HepG2 (cell line): ENCODE measurements around the gene BTG2. TPM values are rescaled to one million over a fixed set of nuclear protein-coding genes. Genes with fewer than 3 reads are reported as not detected.

Source experiments
- ATAC-seq: fragments of 200-7000 bp; cut with Tn5 transposase; 3 replicates; pipeline ENCODE4 v1.9.1; 2020; ENCODE audit warnings: mild to moderate bottlenecking, moderate library complexity
- BruUV-seq: library from RNA; stranded (reverse); fragments of 400-500 nt; replicated peaks from 2 replicates; lab custom pipeline; 2021; lab: Mats Ljungman, UMichigan
- CTCF ChIA-PET: fragments of 300-600 bp; formaldehyde crosslinking; extraction: SDS; loops from one replicate; lab custom pipeline; 2021; ENCODE audit warnings: low total read pairs, inconsistent platforms, low intra/inter-chr PET ratio; lab: Yijun Ruan, JAX
- POLR2A ChIA-PET: fragments of 350-600 bp; sonication (Branson Sonifier 250); formaldehyde crosslinking; loops from one replicate; lab custom pipeline; 2020; ENCODE audit warnings: antibody characterized with exemption, inconsistent platforms; lab: Yijun Ruan, JAX
- DNase-seq: peaks from one replicate; pipeline ENCODE4 v3.0.0-alpha.2; 2015; ENCODE audit warnings: low spot score
- FAIRE-seq: peaks from 3 replicates; lab custom pipeline; 2011; peaks lifted over from hg19 to GRCh38; lab: Jason Lieb, UNC
- H2AFZ ChIP-seq: one replicate; pipeline ENCODE4 v1.6.1; 2011; ENCODE audit warnings: low read length, inconsistent platforms
- H3K27ac ChIP-seq: fragments of 300-600 bp; 3 replicates; pipeline ENCODE4 v1.8.0; 2011; ENCODE audit warnings: mixed run types, mild to moderate bottlenecking, mixed read lengths, low read length, inconsistent platforms; ENCODE audit not compliant: insufficient read depth; ENCODE audit errors: extremely low read length
- H3K27me3 ChIP-seq, 2 experiments: fragments of 200-600 bp in 1 of 2; 2 replicates in 1 of 2; 3 replicates in 1 of 2; pipeline versions ENCODE4 v1.6.0 to v1.8.0; 2011; ENCODE audit warnings: low read length in 2 of 2, mild to moderate bottlenecking in 2 of 2, moderate library complexity in 2 of 2, inconsistent platforms in 1 of 2; ENCODE audit not compliant: insufficient read depth in 2 of 2, control insufficient read depth in 1 of 2
- H3K36me3 ChIP-seq, 2 experiments: fragments of 200-600 bp in 1 of 2; replicated peaks in 1 of 2; 2 replicates in 1 of 2; 3 replicates in 1 of 2; pipeline versions ENCODE4 v1.5.1 to v1.8.0; 2011; ENCODE audit warnings: low read length in 2 of 2, inconsistent platforms in 1 of 2; ENCODE audit not compliant: insufficient read depth in 2 of 2, control insufficient read depth in 1 of 2
- H3K4me1 ChIP-seq: 2 replicates; pipeline ENCODE4 v1.5.1; 2012; ENCODE audit warnings: low read length, inconsistent platforms; ENCODE audit not compliant: insufficient read depth
- H3K4me2 ChIP-seq: 2 replicates; pipeline ENCODE4 v1.6.0; 2011; ENCODE audit warnings: low read depth, low read length, inconsistent platforms
- H3K4me3 ChIP-seq, 3 experiments: fragments of 200-600 bp in 1 of 3; sonication (generic), shearing (Covaris generic) in 1 of 3; replicated peaks in 1 of 3; 2 replicates each; pipeline ENCODE4 v1.5.1; 2011 to 2016; ENCODE audit warnings: low read length in 3 of 3, inconsistent platforms in 2 of 3, low read depth in 2 of 3, mild to moderate bottlenecking in 2 of 3, control low read depth in 1 of 3, mixed read lengths in 1 of 3; ENCODE audit not compliant: insufficient read depth in 1 of 3
- H3K79me2 ChIP-seq: one replicate; pipeline ENCODE4 v1.6.1; 2011; ENCODE audit warnings: low read length, inconsistent platforms; ENCODE audit not compliant: insufficient read depth
- H3K9ac ChIP-seq: 2 replicates; pipeline ENCODE4 v1.6.0; 2011; ENCODE audit warnings: mild to moderate bottlenecking, low read depth, low read length, inconsistent platforms; ENCODE audit not compliant: insufficient read depth
- H3K9me3 ChIP-seq: 2 replicates; pipeline ENCODE4 v1.5.1; 2012; ENCODE audit warnings: mild to moderate bottlenecking, low read length
- H4K20me1 ChIP-seq: 2 replicates; pipeline ENCODE4 v1.6.0; 2011; ENCODE audit warnings: inconsistent platforms, mild to moderate bottlenecking, low read length, moderate library complexity; ENCODE audit not compliant: insufficient read depth
- ARID4A ChIP-seq: sonication (generic); formaldehyde crosslinking; IDR thresholded peaks from 2 replicates; pipeline ENCODE4 v1.5.0; 2020; ENCODE audit warnings: mild to moderate bottlenecking, missing genetic modification reagents, borderline replicate concordance
- ATAD3A ChIP-seq: sonication (generic); formaldehyde crosslinking; IDR thresholded peaks from 2 replicates; pipeline ENCODE4 v1.4.0; 2020; ENCODE audit warnings: missing genetic modification reagents
- JARID2 ChIP-seq: sonication (generic); formaldehyde crosslinking; IDR thresholded peaks from 2 replicates; pipeline ENCODE4 v1.8.1; 2023; ENCODE audit warnings: missing genetic modification reagents, inconsistent platforms; ENCODE audit not compliant: insufficient replicate concordance
- MAFK ChIP-seq, 2 experiments: IDR thresholded peaks in 1 of 2; conservative IDR thresholded peaks in 1 of 2; 2 replicates each; pipeline ENCODE4 v1.6.1; 2011; ENCODE audit warnings: improper control_type of control experiment in 2 of 2, low read length in 2 of 2
- MLLT10 ChIP-seq: sonication (generic); formaldehyde crosslinking; IDR thresholded peaks from 2 replicates; pipeline ENCODE4 v1.4.0; 2020; ENCODE audit warnings: missing genetic modification reagents
- MXD3 ChIP-seq: IDR thresholded peaks from 2 replicates; pipeline ENCODE4 v1.6.1; 2016; ENCODE audit warnings: mild to moderate bottlenecking, missing biosample characterization, missing genetic modification reagents
- PRPF4 ChIP-seq: fragments of 200-400 bp; formaldehyde crosslinking; IDR thresholded peaks from 2 replicates; pipeline ENCODE4 v1.6.1; 2016; ENCODE audit warnings: low read length, low read depth; ENCODE audit not compliant: poor library complexity, severe bottlenecking
- REPIN1 ChIP-seq: sonication (generic); formaldehyde crosslinking; IDR thresholded peaks from 2 replicates; pipeline ENCODE4 v1.8.0; 2022; ENCODE audit warnings: missing genetic modification reagents, low read depth, mild to moderate bottlenecking, borderline replicate concordance
- ZHX1 ChIP-seq: sonication (generic); formaldehyde crosslinking; IDR thresholded peaks from 2 replicates; pipeline ENCODE4 v1.8.1; 2022; ENCODE audit warnings: low read depth, mild to moderate bottlenecking, missing genetic modification reagents
- ZNF124 ChIP-seq: sonication (generic); formaldehyde crosslinking; IDR thresholded peaks from 2 replicates; pipeline ENCODE4 v1.4.0; 2020; ENCODE audit warnings: missing genetic modification reagents
- ZNF34 ChIP-seq: sonication (generic); formaldehyde crosslinking; IDR thresholded peaks from 2 replicates; pipeline ENCODE4 v1.4.0; 2020; ENCODE audit warnings: mild to moderate bottlenecking, missing genetic modification reagents, borderline replicate concordance
- ZNF816 ChIP-seq: sonication (generic); formaldehyde crosslinking; IDR thresholded peaks from 2 replicates; pipeline ENCODE4 v1.8.0; 2022; ENCODE audit warnings: missing genetic modification reagents, mild to moderate bottlenecking, borderline replicate concordance
- ZSCAN5A ChIP-seq: sonication (generic); formaldehyde crosslinking; IDR thresholded peaks from 2 replicates; pipeline ENCODE4 v1.8.0; 2022; ENCODE audit warnings: mild to moderate bottlenecking, missing genetic modification reagents, borderline replicate concordance
- WGBS: methylation state at CpG from one replicate; pipeline ENCODE4 v1.1.6; 2017; ENCODE audit warnings: low lambda C conversion rate; 5-methylcytosine and 5-hydroxymethylcytosine counted together
- in situ Hi-C: cut with HindIII; loops from 2 replicates; pipeline ENCODE4 v1.10.0; 2017; ENCODE audit warnings: low pct_unique_long_range_greater_than_20kb; ENCODE audit not compliant: extremely low pct_ligation_motif_present
- intact Hi-C: fragments of 100-400 bp; cut with micrococcal nuclease; formaldehyde crosslinking; loops from one replicate; pipeline ENCODE4 v1.10.0; 2022; ENCODE audit not compliant: unreplicated experiment
- polyA plus RNA-seq, 8 experiments: library from polyadenylated mRNA; depleted of rRNA in 3 of 8; stranded (reverse) in 7 of 8; unstranded in 1 of 8; fragments of >200 nt; fragmentation: Illumina TruSeq in 4 of 8; extraction: Trizol in 4 of 8; gene quantifications; 2 replicates each; pipeline versions ENCODE4 v1.2.1 to v1.2.3, GENCODE V29; 2011 to 2016; ENCODE audit warnings: low read depth in 4 of 8, missing spikeins in 1 of 8, mixed read lengths in 1 of 8; ENCODE audit not compliant: insufficient read depth in 1 of 8
- total RNA-seq, 5 experiments: library from RNA; depleted of rRNA; stranded (reverse); fragments of >200 nt; fragmentation: Illumina TruSeq; extraction: Trizol; gene quantifications; 2 replicates each; pipeline ENCODE4 v1.2.3, GENCODE V29; 2016; ENCODE audit warnings: low read depth in 1 of 5

Gene BTG2
- total and polyA plus RNA-seq, 2 of the 13 experiments (the other 11 are each of a cell fraction or from before 2014, with no cell fraction given): 13.6 to 18.3 TPM

- peaks cover 11% of the 10 kb centered on the region; the same call in 1 of the 2 replicates for H3K4me1 ChIP-seq
- CTCF ChIA-PET: interaction anchor here (0.7 to 3.1 kb wide), 6 partner anchors 12 to 78 kb away, joined by 3 to 41 read pairs (median 3); partner anchors contain the start of gene FMOD
- no peak overlapping the region for H2AFZ ChIP-seq
- WGBS: 18% methylated on average over 18 of the region's 32 CpGs
- BruUV-seq: no TSS peak
- POLR2A ChIA-PET: interaction anchor here (0.7 to 1.0 kb wide), 2 partner anchors 18 to 32 kb away, joined by 5 to 6 read pairs; partner anchors contain the start of gene BTG2
- 0 out of 2 replicates have a peak, but pooled peaks cover 2% of the 10 kb centered on the region for H4K20me1 ChIP-seq
- no peaks in the 10 kb centered on the region for H3K9me3 ChIP-seq
- peak; percentile 97 for ATAC-seq
- no peak overlapping the region for H3K9ac ChIP-seq
- no peaks in the 10 kb centered on the region for H3K79me2 ChIP-seq
- intact Hi-C loops: loop anchor here (1.0 to 5.0 kb wide), 3 partner anchors 54 to 214 kb away; no protein-coding TSS in a partner anchor
- DNase-seq: peak; percentile 58
- H3K4me2 ChIP-seq: peak overlapping the region; percentile 78
- peak; percentile 43 for FAIRE-seq
- H3K4me3 ChIP-seq: peak overlapping the region in 2 of 3 experiments; percentile 28 to 65; a peak in 4 of 6 replicates
- H3K27ac ChIP-seq: no peak overlapping the region
- peaks cover 1 to 30% of the 10 kb centered on the region in 2 experiments; a peak in 3 of 5 replicates for H3K27me3 ChIP-seq
- H3K36me3 ChIP-seq: no peaks in the 10 kb centered on the region
- in situ Hi-C loops: loop anchor here (5.0 to 10.0 kb wide), 4 partner anchors 51 to 236 kb away; no protein-coding TSS in a partner anchor
- 0 out of 2 replicates have a peak, but pooled peaks have one; percentile 28 for TF ChIP-seq REPIN1 (CRISPR knock-in tag)
- peak; percentile 65; the same call in 1 of the 2 replicates for TF ChIP-seq ZNF124 (CRISPR knock-in tag)
- TF ChIP-seq ZNF34: no peak
- TF ChIP-seq PRPF4: no peak
- peak; percentile 45; the same call in 1 of the 2 replicates for TF ChIP-seq ARID4A (CRISPR knock-in tag)
- no peak for TF ChIP-seq MLLT10 (CRISPR knock-in tag)
- no peak for TF ChIP-seq ZHX1 (CRISPR knock-in tag)
- TF ChIP-seq MXD3: peak; percentile 56; the same call in 1 of the 2 replicates
- peak; percentile 30 to 75 for TF ChIP-seq MAFK (conservative IDR thresholded peaks at IDR 0.05 in 1 of 2, IDR thresholded peaks at IDR 0.05 in 1 of 2; ENCODE audit: low read length in 2 of 2)
- no peak for TF ChIP-seq ATAD3A (CRISPR knock-in tag)
- no peak for TF ChIP-seq ZSCAN5A (CRISPR knock-in tag)
- no peak for TF ChIP-seq ZNF816 (CRISPR knock-in tag)
- TF ChIP-seq JARID2: no peak
These were observed 32.0 kb upstream of the BTG2 start for GRCh38 chr1:203273206-203273868.
